Measurements from ENCODE around the gene CPNE4.
"Not testable (repeated sequence)": the region's sequence is repeated elsewhere in the genome, so short reads cannot be mapped to it uniquely, and the experiment has no call there.

The CPNE4 gene

DNA sequence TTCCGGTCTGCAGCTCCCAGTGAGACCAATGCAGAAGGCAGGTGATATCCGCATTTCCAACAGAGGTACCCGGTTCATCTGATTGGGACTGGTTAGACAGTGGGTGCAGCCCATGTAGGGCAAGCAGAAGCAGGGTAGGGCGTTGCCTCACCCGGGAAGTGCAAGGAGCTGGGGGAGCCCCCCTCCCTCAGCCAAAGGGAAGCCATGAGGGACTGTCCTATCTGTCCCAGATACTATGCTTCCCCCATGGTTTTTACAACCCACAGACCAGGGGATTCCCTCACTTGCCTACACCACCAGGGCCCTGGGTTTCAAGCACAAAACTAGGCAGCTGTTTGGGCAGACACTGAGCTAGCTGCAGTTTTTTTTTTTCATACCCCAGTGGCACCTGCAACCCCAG is 71.8 kb downstream of the CPNE4 start:
- no peak for DNase-seq (ENCODE audit: low read depth in 2 of 3, low spot score in 1 of 3)

DNA sequence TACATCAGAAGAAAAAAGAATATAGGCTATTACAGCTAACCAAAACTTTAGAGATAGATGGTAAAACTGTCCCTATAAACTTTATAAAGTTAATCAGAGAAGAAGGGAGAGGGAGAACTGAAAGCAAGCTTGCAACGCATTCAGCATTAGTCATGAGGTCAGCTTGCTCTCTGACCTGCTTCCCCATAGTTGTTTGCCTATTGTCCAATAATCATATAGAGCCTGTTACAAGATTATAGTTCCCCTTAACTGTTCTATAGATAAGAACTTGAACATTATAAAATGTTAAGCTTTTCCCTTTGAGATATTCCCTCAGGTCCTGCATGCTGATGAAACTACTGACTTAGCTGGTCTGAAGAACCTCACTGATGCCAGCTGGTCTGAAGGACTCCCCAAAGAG is 74.5 kb downstream of the CPNE4 start:
- no peak for DNase-seq (ENCODE audit: low read depth in 2 of 3, low spot score in 1 of 3)

DNA sequence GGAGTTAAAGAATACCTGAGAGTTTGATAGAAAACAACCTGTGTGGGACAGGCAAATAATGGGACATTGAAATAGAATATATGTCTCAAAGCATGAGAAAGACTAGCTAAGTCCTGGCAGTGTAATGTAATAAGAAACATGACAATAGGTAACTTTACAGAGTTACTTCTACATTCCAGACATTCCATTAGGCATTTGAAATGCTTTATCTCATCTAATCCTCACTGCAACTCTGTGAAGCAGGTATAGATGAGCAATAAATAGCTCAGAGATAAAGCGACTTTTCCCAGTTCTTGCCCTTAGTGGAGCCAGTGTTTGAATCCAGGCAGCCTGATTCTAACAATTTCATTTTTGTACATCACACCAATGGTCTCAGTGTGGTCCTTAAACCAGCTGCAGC is 76.8 kb downstream of the CPNE4 start:
- DNase-seq (ENCODE audit: low read depth in 2 of 3, low spot score in 1 of 3), result no peak

DNA sequence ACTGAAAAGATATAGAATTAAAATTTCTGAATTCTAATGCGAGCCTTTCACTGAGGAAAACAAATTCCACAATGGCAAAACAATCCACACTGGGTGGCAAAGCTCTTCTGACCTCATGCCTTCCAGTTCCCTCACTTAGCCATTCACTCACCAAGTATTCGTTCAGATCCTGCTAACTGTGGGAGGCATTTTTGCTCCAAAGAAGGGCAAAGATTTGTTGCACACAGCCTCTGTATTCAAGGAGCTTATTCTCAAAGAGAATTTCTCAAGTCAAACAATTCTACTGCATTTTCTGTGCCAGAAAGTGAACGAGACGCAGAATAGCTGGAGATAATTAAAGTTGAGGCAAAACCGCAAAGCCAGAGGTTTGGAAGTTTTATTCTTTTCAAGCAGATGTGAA is 77.3 kb downstream of the CPNE4 start:
- no peak for DNase-seq (ENCODE audit: low read depth in 2 of 3, low spot score in 1 of 3)

DNA sequence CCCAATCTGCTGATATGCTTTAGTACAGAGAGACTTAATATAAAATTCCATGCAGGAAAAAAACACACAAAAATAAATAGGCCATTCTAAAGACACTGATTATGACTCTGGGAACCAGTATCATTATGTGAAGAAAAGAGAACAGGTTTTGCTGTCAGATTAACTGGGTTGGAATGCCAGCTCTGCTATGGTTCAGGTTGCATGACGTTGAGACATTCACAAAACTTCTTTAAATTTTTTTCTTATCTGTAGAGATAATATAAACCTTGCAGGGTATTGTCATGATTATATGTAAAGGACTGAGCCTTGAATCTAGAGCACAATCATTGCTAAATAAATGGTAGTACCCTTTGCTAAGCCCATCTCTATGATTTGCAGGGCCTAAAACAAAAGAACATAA is 86.0 kb downstream of the CPNE4 start:
- no peak for DNase-seq (ENCODE audit: low read depth in 2 of 3, low spot score in 1 of 3)

DNA sequence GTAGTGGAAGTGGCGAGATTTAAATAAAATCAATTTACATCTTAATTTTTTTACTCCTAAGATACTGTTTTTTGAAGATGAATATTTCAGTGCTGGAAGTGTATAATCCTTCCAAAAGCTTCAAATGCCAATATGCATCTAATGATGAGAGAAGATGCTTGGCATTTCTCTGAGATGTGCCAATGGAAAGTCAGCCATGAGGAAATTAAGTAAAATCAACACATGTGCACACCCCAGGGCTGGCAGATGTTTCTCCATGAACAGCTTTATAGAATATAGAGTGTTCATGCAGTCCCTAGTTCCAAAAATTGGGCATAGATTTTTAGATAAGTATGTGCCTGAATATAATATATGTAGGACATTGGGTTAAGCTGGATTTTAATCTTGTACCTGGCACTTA is 90.1 kb downstream of the CPNE4 start:
- no peak for DNase-seq (ENCODE audit: low read depth in 2 of 3, low spot score in 1 of 3)

DNA sequence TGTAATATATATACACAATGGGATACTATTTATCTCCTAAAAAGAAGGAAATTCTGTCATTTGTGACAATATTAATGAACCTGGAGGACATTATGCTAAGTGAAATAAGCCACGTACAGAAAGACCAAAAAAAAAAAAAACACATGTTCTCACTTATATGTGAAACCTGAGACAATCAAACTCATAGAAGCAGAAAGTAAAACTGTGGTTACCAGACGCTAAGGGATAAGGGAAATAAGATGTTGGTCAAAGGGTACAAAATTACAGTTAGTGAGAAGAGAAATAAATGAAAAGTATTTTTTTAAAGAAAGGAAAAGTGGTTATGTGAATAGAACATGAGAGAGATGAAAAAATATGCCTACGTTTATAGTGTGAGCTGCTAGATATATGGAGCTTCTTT is 101.1 kb downstream of the CPNE4 start:
- no peak for DNase-seq (ENCODE audit: low read depth in 2 of 3, low spot score in 1 of 3)

DNA sequence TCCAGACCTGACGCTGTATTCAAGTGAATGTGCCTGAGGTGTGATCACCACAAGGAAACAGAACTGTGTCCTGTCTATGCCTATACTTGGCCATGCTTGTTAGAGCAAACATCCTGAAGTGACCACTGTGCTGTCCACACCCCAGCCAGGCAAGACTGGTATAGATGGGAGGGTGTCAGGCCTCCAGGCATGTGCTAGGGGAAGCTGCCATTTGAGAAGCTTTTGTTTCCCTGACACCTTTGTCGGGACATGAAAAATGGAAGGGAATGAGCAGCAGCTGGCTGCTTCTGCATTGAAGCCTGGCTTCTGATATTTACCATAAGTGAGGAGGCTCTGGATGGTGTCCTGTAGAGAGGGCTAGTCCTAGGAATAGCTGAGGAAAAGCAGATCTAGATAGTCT is 106.2 kb downstream of the CPNE4 start:
- no peak for DNase-seq (ENCODE audit: low read depth in 2 of 3, low spot score in 1 of 3)

DNA sequence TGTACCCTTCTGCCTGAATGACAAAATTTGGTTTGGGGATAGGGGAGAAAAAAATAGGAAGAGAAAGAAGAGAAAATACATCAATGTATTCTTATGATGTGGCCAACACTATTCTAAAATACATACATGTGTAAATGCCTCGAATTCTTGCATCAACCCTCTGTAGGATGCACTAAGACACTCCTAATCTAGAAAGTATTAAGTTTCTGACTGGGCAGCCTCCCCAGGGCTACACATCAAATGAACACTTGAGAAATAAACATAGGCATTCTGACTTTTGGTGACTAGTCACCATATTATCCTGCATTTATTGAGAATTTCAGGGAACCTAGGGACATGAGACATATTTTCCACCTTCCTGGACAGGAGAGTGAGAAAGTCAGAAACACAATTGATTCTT is 109.2 kb downstream of the CPNE4 start:
- DNase-seq (ENCODE audit: low read depth in 2 of 3, low spot score in 1 of 3), result no peak

DNA sequence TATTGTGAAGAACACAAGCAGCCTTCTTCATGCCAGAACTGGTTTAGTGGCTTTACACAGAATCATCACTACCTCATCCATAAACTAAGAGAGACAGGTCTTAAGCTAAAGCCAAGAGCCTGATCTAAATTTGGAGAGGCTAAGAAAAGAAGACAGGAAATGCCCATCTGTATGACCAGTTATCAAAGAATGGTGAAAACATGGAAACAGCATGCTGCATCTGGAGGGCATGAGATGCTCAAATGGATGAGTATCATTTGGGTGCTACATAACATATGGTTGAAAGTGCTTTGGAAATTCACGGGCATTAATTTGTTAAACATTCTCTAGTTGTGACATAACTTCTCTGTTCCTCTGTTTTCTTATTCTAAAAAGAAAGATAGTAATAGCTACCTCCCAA is 112.5 kb downstream of the CPNE4 start:
- no peak for DNase-seq (ENCODE audit: low read depth in 2 of 3, low spot score in 1 of 3)

DNA sequence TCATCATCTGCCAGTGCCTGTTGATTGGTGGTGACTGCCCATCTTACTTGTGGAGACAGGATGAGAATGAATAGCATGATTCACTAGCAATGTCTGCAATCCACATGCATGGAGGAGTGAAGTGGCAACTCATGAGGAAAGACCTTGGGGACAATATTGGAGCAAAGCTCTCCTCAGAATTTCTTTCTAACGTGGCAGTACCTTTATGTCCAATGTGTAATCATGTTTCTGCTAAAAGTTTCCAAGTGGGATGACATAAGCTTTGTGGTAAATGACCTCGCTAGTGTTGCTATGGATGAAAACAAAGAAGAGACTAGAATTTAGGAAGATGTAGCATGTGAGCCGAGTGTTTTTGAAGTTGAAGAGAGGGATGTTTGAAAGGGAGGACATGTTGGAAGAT is 117.8 kb downstream of the CPNE4 start:
- no peak for DNase-seq (ENCODE audit: low read depth in 2 of 3, low spot score in 1 of 3)

DNA sequence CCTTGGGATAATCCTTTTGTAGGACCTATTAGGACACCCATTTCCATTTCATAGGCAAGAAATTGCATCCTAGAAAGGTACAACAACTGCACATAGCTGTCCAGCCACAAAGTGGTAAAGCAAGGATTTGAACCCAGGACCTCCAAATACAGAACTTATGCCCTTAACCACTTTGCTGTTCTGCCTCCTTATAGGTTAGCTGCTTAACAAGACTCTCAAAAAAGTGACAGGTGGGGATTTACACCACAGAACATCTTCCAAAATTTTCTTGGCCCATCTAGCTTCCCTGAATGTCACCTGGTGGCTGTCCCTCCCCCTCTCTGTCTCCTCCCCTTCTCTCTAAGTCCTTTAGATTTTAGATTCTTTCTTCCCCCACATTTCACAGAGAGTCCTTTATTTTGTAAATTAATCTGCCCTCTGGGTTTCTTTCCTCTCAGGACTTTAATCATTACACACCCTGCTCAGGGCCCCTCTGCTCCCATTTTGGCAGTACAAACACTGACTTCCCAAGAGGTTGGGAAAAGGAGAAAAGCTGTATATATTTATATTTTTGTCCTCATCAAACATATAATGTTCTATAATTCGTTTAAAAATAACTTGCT is 120.6 kb downstream of the CPNE4 start:
- DNase-seq (ENCODE audit: low read depth in 2 of 3, low spot score in 1 of 3), result no peak

DNA sequence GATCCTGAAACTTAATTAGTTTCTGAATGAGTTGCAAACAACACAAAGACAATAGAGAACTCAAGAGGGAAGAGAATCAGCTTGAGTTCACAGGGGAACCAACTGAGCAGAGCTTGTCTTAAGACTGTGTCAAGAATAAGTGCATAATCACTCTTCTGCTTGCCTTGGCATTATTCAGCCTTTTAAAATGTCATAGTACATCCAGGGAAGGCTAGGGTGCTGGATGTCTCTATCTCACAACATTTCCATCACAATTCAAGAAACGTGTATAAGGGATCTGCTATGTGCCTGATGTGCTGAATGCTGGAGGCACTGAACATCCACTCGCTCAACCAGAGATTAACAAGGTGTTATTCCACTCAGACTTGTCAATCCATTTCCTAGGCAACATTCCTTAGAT is 122.6 kb downstream of the CPNE4 start:
- no peak for DNase-seq (ENCODE audit: low read depth in 2 of 3, low spot score in 1 of 3)

DNA sequence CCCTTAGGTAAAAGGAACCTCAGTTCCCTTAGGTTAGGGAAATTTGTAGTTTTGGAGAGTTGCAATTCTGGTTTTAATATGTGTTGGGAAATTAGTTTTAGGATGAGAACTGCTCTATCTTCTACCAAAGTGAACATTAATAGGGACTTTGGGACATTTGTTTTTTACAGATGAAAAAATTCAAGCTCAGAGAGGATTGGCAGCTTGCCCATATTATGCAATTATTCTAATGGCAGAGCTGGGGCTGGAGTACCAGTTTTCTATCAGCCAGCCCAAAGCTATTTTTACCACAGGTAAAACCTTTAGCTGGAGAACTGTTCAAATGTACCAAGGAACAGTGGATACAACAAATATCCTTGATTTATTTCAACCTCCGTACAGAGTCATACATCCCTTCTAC is 127.0 kb downstream of the CPNE4 start:
- DNase-seq (ENCODE audit: low read depth in 2 of 3, low spot score in 1 of 3), result no peak

DNA sequence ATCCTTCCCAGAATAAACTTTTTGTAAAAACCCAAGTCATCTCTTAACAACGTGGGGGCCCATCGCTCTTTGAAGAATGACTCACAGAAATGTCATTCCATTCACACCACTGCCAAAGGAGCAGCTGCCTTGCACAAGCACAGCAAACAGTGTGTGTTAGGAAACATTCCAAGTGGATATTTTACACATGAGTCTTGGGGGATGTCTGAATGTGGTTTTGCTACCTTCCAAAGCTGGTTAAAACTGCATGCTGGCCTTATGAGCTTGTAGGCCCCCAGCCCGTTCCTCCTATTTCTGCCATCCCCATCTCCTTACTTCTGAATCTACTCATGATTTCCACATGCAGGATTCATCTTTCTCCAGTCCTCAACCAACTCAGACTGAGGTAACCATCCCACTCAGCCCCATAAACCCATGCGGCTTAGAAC is 130.8 kb downstream of the CPNE4 start:
- no peak for DNase-seq (ENCODE audit: low read depth in 2 of 3, low spot score in 1 of 3)

DNA sequence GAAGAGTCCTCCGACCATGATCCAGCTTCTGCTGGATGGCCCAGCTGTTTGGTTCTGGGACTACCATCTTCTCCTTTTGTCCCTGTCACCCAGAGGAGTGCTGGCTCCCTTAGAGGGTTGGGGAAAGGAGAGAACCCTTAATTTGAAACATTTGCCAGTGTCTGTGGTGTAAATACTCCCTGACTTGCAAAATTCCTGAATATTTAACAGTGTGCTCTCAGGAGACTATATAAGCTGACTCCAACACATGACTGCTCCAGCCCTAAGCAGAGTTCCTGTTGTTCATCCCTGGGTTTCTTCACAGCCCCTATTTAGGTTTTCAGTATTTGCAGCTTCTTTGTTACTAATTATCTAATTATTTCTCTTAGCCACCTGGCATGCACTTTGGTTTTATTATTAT is 133.1 kb downstream of the CPNE4 start:
- no peak for DNase-seq (ENCODE audit: low read depth in 2 of 3, low spot score in 1 of 3)

DNA sequence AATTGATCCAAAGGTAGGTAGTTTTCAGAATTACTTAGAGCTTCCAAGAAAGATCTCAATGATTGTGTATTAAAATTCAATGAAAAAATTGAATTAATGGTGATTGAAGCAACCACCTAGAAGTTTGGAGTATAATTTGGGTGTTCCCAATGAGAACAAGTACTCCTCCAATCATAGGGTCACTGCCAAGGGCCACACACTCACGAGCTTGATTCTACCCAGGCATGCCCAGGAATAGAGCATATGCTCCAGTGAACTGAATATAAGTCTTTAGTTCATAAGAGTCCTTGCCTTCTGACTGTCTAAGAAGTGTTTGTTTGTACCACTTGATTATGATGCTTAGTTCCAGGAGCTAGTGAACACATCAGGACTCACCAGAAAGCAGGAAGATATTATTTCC is 133.9 kb downstream of the CPNE4 start:
- no peak for DNase-seq (ENCODE audit: low read depth in 2 of 3, low spot score in 1 of 3)

DNA sequence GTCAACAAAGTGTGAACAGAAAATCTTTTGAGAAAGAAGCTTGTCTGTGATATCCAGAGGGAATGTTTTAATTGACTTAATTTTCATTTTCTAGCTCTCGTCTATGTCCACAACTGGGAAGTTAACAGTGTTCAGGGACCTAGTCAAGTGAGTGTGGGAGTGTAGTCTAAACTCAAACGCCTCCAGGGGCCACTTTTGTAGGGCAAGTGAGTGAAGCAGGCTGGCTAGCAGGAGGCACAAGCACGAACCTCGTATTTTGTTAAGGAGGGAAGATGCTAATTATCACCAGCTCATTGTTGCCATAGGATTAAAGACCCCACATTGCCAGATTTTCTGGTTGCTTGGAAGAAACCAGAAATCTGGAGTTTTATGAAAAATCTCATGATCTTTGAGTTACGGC is 135.8 kb downstream of the CPNE4 start:
- DNase-seq (ENCODE audit: low read depth in 2 of 3, low spot score in 1 of 3), result no peak

DNA sequence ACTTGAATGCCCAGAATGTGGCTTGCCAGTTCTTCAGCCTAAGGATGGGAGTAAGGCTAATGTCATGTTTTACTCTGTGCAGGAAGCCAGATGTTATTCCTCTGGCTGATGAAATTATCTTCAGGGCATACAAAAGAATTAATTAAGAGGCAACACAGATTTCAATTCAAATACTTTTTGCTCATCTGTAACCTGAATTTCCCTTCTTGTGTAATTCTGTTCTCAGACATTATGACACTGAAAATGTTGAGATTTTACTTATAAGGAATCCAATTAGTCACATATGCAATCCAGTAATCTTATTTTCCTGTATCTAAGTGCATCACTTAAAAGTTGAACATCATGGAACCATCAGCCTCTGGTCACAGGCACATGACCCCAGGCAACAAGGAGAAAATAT is 136.5 kb downstream of the CPNE4 start:
- DNase-seq (ENCODE audit: low read depth in 2 of 3, low spot score in 1 of 3), result no peak

DNA sequence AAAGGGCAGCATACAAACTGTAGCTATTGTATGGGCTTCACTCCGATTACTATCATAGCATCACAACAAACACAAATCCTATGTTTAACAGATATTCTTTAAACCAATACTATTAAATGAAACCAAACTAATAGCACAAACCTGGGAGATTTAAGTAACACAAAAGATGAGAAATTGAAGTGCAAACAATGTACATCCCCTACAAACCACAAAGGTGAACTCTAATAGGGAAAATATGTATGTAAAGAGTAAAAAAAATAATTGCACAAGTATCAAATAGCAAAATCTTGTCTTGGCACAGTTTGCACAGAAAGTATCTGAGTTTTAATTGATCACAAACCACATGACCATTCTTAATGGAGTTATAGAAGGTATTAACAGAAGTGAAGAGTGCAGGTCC is 138.5 kb downstream of the CPNE4 start:
- no peak for DNase-seq (ENCODE audit: low read depth in 2 of 3, low spot score in 1 of 3)

DNA sequence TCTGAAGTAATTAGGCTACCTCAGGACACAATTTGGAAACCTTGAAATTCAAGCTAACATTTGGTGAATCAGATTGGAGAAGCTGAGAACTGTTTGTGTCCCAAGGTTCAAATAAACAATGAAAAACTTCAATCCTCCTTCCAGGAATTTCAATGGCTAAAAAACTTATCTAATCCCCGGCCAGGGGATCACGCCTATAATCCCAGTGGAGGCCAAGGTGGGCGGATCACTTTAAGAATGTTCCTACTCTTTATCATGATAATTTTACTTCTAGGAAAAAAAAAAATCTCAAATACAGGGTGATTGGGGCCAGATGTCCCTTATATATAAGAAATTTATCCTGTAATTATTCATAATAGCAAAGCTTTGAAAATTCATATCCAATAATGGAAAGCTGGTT is 139.0 kb downstream of the CPNE4 start:
- DNase-seq (ENCODE audit: low read depth in 2 of 3, low spot score in 1 of 3), result no peak

DNA sequence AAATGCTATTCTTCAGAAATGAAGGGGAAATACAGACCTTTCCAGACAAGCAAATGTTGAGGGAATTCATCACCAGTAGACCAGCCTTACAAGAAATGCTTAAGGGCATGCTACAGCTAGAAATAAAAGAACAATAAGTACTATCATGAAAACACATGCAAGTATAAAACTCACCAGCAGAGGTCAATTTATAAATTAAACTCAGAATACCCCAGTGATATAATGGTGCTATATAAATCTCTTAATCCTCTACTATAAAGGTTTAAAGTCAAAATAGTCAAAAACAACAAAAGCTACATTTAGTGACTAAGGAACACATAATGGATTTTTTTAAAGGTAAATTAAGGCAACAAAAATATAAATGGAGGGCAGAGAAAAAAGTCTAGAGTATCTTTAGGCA is 142.5 kb downstream of the CPNE4 start:
- no peak for DNase-seq (ENCODE audit: low read depth in 2 of 3, low spot score in 1 of 3)

DNA sequence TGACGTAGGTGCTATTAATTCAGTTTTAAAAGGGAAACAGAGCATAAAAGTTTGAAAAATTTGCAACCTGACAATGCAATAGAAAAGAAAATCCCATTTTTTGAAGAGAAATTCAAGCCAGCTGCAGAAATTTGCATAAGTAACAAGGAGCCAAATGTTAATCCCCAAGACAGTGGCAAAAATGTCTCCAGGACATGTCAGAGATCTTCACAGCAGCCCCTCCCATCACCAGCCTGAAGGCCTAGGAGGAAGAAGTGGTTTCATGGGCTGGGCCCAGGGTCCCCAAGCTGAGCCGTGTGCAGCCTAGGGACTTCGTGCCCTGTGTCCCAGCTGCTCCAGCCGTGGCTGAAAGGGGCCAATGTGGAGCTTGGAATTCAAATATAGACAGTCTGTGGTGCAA is 148.9 kb downstream of the CPNE4 start:
- not testable (repeated sequence) for DNase-seq (ENCODE audit: low read depth in 2 of 3, low spot score in 1 of 3)

Measured in stimulated activated CD4-positive, alpha-beta T cell treated with anti-CD3 and anti-CD28 coated beads, Interleukin-12 subunit alpha, Interleukin-12 subunit beta, amount 100 ng/mL, for 48 hours (primary cell).